Activated CD4-positive, alpha-beta T cell treated with anti-CD3 and anti-CD28 coated beads, Interleukin-2, amount 10 ng/mL, durations not matched to agents 7 days and 5 days (primary cell): ENCODE data around the gene SMURF1. TPM values are rescaled to one million over a fixed set of nuclear protein-coding genes. Genes with fewer than 3 reads are reported as not detected.
"Not testable (repeated sequence)": the region's sequence is repeated elsewhere in the genome, so short reads cannot be mapped to it uniquely, and the experiment has no call there.

Source experiments
- CTCF ChIA-PET: fragments of 350-600 bp; sonication (Branson Sonifier 250); formaldehyde crosslinking; loops from one replicate; lab custom pipeline; 2021; ENCODE audit warnings: antibody characterized with exemption; lab: Charles Lee
- POLR2A ChIA-PET: fragments of 350-600 bp; sonication (Branson Sonifier 250); formaldehyde crosslinking; loops from one replicate; lab custom pipeline; 2021; ENCODE audit warnings: antibody characterized with exemption; lab: Charles Lee
- DNase-seq: peaks from one replicate; pipeline ENCODE4 v3.0.0-alpha.2; 2020
- H3K27ac Mint-ChIP-seq: one replicate; pipeline ENCODE4 v1.8.0; 2021; ENCODE audit warnings: mild to moderate bottlenecking, moderate library complexity, mixed read lengths
- H3K27me3 Mint-ChIP-seq: one replicate; pipeline ENCODE4 v1.8.0; 2021; ENCODE audit warnings: mixed read lengths
- H3K36me3 Mint-ChIP-seq: one replicate; pipeline ENCODE4 v1.8.0; 2021; ENCODE audit warnings: low read depth, mixed read lengths
- H3K4me1 Mint-ChIP-seq: one replicate; pipeline ENCODE4 v1.8.0; 2021; ENCODE audit warnings: mixed read lengths
- H3K4me3 Mint-ChIP-seq: one replicate; pipeline ENCODE4 v1.8.0; 2021; ENCODE audit warnings: mild to moderate bottlenecking, moderate library complexity, mixed read lengths
- H3K9me3 Mint-ChIP-seq: one replicate; pipeline ENCODE4 v1.8.0; 2021; ENCODE audit warnings: mixed read lengths
- total RNA-seq, 2 experiments: library from RNA; stranded (reverse); gene quantifications; one replicate each; pipeline ENCODE4 v1.2.3, GENCODE V29; 2021

Gene SMURF1
- total RNA-seq, 2 experiments from 2014 or later: 12.6 to 14.2 TPM

DNA sequence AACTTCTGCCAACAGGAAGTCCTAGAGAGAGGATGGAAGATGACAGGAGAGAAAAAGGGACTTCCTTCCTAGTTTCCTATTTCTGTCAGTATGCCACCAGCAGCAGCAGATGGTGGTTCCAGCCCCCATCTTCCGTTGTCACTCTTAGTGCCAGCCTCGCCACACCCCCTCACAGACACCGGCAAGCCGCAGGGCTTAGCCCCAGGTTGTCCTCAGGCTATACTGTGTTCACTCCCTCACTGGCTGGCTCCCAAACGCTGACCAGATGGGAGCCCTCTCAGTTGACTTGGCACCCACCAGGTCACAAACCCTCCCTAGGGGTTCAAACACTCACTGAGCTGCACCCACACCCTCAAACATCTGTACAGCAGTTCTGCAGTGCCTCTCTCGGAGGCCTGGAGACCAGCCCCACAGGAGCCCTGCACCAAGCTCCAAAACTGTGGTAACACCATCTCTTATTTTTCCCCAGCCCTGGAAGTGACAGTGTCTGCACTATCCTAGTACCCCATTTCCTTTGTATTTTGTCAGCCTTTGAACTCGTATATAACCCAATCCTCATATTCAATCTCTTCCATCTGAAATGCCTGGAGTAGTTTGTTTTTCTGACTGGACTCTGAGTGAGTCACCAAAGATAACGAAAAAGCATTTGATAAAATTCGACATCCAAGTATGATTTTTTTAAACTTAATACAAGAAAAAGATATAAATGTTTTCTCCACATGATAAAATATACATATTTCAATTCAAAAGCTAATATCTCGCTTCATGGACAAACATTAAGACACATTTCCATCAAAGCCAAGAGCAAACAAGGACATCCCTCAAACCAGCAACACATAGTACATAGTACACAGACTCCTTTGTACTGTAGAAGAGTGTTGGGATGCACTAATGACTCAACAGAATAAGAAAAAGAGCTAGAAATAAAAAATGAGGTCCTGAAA, 34.5 kb downstream of the SMURF1 start:
- ChIA-PET POLR2A (no interaction called here), CTCF (no interaction called here)
- H3K36me3 Mint-ChIP-seq: peaks cover 8% of the 10 kb centered on the region
- no peak for DNase-seq
- H3K4me3 Mint-ChIP-seq: no peak overlapping the region
- peaks cover 1% of the 10 kb centered on the region for H3K9me3 Mint-ChIP-seq
- peaks cover 44% of the 10 kb centered on the region for H3K4me1 Mint-ChIP-seq
- H3K27me3 Mint-ChIP-seq: no peaks in the 10 kb centered on the region
- no peak overlapping the region for H3K27ac Mint-ChIP-seq

DNA sequence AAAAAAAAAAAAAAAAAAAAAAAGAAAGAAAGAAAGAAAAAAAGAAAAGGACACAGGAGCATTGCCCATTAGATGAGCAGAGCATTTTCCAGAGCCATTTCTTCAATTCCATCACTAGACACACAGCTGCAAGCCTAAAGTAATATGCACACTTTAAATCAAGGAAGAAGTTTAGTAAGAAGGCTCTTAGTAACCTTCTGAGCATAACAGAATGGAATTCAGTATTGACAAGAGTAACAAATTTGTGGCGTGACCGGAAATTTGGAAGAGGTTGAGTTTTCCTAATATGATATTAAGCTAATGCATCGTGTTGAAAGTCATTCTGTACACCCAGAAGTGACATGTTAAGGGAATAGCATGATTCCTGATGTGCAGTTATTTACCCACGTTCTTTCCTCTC, 35.3 kb downstream of the SMURF1 start:
- Mint-ChIP-seq H3K27me3 (no peaks in the 10 kb centered on the region), H3K4me1 (peaks cover 47% of the 10 kb centered on the region)
- POLR2A ChIA-PET: no interaction called here

DNA sequence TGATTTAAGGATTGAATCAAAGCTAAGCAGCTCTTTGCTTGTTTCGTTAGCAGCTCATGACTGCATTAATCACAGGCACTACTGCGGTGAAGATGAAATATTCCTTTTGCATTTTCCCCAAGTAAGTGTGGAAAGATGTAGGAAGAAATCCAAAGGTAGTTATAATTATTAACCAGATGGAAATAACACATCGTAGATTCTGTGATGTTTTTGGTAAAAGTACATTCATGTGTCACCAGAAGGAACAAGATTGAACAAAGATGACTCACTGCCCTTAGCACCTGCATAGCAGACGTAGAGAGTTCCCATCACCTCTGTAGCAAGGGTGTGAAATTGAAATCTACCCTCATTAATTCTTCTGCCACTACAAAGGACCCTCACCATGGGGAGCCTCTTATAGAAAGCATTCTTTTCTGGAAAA, 37.1 kb downstream of the SMURF1 start:
- Mint-ChIP-seq H3K27me3 (no peaks in the 10 kb centered on the region), H3K4me1 (peaks cover 43% of the 10 kb centered on the region), H3K4me3 (no peak overlapping the region), H3K36me3 (peaks cover 1% of the 10 kb centered on the region), H3K9me3 (no peaks in the 10 kb centered on the region), H3K27ac (no peak overlapping the region)
- POLR2A ChIA-PET: no interaction called here
- CTCF ChIA-PET: no interaction called here
- DNase-seq: no peak

More for the DNA sequence above, 35.3 kb downstream of the SMURF1 start:
- H3K4me3 Mint-ChIP-seq: no peak overlapping the region
- no peak for DNase-seq
- CTCF ChIA-PET: no interaction called here
- no peaks in the 10 kb centered on the region for H3K9me3 Mint-ChIP-seq
- H3K36me3 Mint-ChIP-seq: peaks cover 6% of the 10 kb centered on the region
- H3K27ac Mint-ChIP-seq: no peak overlapping the region

DNA sequence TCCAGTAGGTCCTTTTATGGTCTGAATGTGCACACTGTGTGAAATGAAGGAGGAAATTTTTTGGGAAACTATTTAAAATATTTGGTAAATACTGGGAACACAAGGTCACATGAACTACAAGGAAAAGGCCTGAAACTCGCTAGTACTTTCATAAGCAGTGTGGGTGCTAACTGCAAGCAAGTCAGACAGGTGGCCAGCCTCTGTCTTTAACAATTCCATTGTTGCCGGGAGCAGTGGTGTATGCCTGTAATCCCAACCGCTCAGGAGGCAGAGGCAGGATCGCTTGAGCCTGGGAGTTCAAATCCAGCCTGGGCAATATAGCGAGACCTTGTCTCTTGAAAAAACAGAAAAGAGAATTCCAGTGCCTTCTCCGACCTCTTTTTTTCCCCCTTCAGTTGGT, 37.5 kb downstream of the SMURF1 start:
- Mint-ChIP-seq H3K27ac (no peak overlapping the region), H3K4me3 (no peak overlapping the region), H3K9me3 (no peaks in the 10 kb centered on the region), H3K4me1 (peaks cover 38% of the 10 kb centered on the region), H3K27me3 (no peaks in the 10 kb centered on the region), H3K36me3 (peaks cover 1% of the 10 kb centered on the region)
- ChIA-PET CTCF (no interaction called here), POLR2A (no interaction called here)
- no peak for DNase-seq

DNA sequence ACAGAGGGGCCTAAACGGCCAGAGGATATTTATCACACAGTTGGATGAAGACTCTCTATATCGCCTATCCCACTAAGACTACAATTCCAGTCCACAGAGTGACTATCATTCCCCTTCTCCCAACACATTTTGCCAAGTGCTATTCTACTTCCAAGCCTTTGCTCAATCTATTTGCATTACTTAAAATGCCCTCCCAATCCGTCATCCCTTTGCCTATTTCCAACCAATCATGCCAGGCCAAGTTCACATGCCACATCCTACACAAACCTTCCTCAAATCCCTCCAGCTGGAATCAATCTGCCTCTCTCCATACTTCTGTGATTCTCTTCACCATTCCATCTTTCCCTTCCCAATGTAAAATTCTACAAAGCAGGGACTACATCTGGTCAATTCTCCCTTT, 38.2 kb downstream of the SMURF1 start:
- POLR2A ChIA-PET: no interaction called here
- DNase-seq: no peak
- Mint-ChIP-seq H3K9me3 (no peaks in the 10 kb centered on the region), H3K4me1 (peaks cover 37% of the 10 kb centered on the region), H3K4me3 (no peak overlapping the region), H3K36me3 (peaks cover 1% of the 10 kb centered on the region), H3K27me3 (no peaks in the 10 kb centered on the region), H3K27ac (no peak overlapping the region)
- CTCF ChIA-PET: no interaction called here

DNA sequence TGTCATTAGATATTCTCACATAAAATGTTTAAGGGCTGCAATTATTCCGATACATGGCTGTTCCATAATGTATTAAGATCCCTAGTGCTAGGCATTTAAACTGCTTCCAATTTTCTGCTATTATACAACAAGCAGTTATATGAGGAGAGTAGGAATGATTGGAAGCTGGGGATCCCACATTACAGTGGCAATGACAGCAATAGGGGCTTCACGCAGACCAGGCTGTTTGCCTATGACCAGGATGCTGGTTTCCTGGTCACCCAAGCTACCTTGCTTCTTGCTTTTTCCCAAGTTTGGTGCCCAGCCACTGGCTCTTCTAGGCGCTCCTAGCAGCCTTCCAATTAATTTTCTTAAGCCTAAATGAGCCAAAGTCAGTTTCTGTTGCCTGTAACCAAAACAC, 39.3 kb downstream of the SMURF1 start:
- ChIA-PET POLR2A (no interaction called here), CTCF (no interaction called here)
- Mint-ChIP-seq H3K9me3 (peaks cover 6% of the 10 kb centered on the region), H3K27ac (no peak overlapping the region), H3K4me1 (peaks cover 32% of the 10 kb centered on the region), H3K36me3 (peaks cover 5% of the 10 kb centered on the region), H3K27me3 (no peaks in the 10 kb centered on the region), H3K4me3 (no peak overlapping the region)
- no peak for DNase-seq

DNA sequence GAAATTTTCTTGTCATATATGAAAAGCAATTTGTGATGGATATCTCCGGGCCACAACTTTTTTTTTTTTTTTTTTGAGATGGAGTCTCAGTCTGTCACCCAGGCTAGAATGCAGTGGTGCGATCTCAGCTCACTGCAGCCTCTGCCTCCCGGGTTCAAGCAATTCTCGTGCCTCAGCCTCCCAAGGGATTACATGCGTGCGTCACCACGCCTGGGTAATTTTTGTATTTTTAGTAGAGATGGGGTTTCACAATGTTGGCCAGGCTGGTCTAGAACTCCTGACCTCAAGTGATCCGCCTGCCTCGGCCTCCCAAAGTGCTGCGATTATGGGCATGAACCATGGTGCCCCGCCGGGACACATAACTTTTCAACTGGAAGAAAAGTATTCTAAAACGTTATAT, 40.1 kb downstream of the SMURF1 start:
- H3K4me1 Mint-ChIP-seq: peaks cover 26% of the 10 kb centered on the region
- H3K27me3 Mint-ChIP-seq, DNase-seq, POLR2A ChIA-PET, H3K4me3 Mint-ChIP-seq, H3K27ac Mint-ChIP-seq, CTCF ChIA-PET: not testable (repeated sequence)
- H3K36me3 Mint-ChIP-seq: peaks cover 10% of the 10 kb centered on the region
- peaks cover 10% of the 10 kb centered on the region for H3K9me3 Mint-ChIP-seq

DNA sequence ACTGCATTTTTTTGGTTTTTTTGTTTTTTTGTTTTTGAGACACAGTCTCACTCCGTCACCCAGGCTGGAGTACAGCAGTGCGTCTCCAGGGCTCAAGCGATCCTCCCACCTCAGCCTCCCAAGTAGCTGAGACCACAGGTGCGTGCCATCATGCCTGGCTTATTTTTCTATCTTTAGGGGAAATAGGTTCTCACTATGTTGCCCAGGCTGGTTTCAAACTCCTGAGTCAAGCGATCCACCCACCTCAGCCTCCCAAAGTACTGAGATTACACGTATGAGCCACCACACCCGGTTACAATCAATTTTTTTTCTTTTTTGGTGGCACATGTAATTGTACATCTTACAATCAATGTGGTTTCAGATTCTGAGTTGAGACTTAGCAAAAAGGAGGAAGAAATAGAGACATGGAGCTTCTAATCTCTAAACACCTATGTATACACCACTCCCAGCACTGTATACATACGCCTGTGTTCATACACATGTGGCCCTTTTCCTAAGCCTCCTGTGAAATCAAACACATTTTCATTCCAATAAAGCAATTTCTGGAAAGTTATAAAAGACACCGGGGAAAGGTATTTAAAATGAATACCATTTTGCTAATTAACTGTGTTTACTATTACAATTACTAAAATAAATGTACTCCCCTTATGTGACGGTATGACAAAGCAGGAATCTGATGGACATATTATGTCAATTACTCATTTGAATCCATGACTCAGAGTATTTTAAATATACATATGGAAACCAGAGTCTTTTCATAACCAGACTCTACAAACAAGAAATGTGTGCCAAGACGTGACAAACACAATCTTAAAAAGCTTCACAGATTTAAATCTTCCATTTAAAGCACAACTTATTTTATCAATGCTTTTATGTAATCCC, 40.9 kb downstream of the SMURF1 start:
- no peak overlapping the region for H3K4me3 Mint-ChIP-seq
- ChIA-PET CTCF (no interaction called here), POLR2A (no interaction called here)
- H3K36me3 Mint-ChIP-seq: peaks cover 16% of the 10 kb centered on the region
- H3K9me3 Mint-ChIP-seq: peaks cover 16% of the 10 kb centered on the region
- H3K27ac Mint-ChIP-seq: no peak overlapping the region
- H3K4me1 Mint-ChIP-seq: peaks cover 21% of the 10 kb centered on the region
- H3K27me3 Mint-ChIP-seq: no peaks in the 10 kb centered on the region
- DNase-seq: no peak

DNA sequence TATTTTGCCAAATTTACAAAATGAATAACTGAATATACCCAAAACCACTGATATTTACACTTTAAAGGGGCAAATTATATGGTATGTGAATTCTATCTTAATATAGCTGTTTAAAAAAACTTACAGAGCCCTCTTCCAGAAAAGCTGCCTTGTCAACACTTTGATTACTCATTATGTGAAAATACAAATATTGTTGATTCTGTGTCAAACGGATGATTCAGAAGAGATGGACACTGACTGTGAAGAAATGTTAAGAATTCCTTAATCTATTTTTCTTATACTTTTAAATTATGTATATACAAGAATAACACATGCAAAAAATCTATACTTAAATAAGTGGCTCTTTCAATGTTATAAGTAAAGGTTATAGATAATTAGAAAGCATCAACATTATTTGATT, 41.5 kb downstream of the SMURF1 start:
- ChIA-PET POLR2A (no interaction called here), CTCF (no interaction called here)
- H3K9me3 Mint-ChIP-seq: peaks cover 17% of the 10 kb centered on the region
- no peaks in the 10 kb centered on the region for H3K27me3 Mint-ChIP-seq
- no peak for DNase-seq
- H3K27ac Mint-ChIP-seq: no peak overlapping the region
- H3K4me3 Mint-ChIP-seq: no peak overlapping the region
- H3K36me3 Mint-ChIP-seq: peaks cover 17% of the 10 kb centered on the region
- peaks cover 14% of the 10 kb centered on the region for H3K4me1 Mint-ChIP-seq

DNA sequence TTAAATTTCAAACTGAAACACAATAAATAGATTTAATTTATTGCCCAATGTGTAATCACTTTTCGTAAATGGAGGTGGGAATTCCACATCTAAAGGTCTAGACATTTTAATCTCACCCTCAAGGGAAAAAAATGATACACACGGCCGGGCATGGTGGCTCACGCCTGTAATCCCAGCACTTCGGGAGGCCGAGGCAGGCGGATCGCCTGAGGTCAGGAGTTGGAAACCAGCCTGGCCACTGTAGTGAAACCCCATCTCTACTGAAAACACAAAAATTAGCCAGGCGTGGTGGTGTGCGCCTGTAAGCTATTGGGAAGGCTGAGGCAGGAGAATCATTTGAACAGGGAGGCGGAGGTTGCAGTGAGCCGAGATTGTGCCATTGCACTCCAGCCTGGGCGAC, 42.4 kb downstream of the SMURF1 start:
- peaks cover 14% of the 10 kb centered on the region for H3K4me1 Mint-ChIP-seq
- CTCF ChIA-PET, H3K4me3 Mint-ChIP-seq, H3K27ac Mint-ChIP-seq, POLR2A ChIA-PET, DNase-seq, H3K27me3 Mint-ChIP-seq: not testable (repeated sequence)
- peaks cover 22% of the 10 kb centered on the region for H3K36me3 Mint-ChIP-seq
- peaks cover 17% of the 10 kb centered on the region for H3K9me3 Mint-ChIP-seq

DNA sequence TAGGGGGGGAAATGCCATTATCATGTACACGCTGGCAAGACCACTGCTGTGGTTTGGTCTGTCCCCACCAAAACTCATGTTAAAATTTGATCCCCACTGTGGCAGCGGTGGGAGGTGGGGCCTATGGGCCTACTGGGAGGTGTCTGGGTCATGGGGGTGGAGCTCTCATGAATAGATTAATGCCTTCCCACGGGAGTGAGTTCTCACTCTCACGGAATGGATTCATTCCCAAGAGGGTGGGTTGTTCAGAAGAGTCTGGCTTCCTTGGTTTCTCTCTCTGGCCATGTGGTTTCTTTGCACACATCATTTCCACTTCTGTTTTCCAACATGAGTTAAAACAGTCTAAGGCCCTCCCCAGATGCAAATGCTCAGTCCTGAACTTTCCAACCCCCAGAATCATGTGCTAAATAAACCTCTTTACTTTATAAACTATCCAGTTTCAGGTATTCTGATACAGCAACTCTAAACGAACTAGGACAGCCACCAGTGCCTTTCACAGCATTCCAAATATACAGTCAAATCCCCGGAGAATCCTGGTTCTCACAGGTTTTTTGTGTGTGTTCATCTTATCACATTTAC, 44.3 kb downstream of the SMURF1 start:
- POLR2A ChIA-PET: no interaction called here
- Mint-ChIP-seq H3K27ac (no peak overlapping the region), H3K36me3 (peaks cover 22% of the 10 kb centered on the region), H3K4me1 (peaks cover 16% of the 10 kb centered on the region), H3K4me3 (no peak overlapping the region), H3K27me3 (no peaks in the 10 kb centered on the region), H3K9me3 (peaks cover 17% of the 10 kb centered on the region)
- CTCF ChIA-PET: interaction anchor here (0.6 kb wide), 1 partner anchor 27 kb away, joined by 3 read pairs; no protein-coding TSS in a partner anchor
- no peak for DNase-seq

DNA sequence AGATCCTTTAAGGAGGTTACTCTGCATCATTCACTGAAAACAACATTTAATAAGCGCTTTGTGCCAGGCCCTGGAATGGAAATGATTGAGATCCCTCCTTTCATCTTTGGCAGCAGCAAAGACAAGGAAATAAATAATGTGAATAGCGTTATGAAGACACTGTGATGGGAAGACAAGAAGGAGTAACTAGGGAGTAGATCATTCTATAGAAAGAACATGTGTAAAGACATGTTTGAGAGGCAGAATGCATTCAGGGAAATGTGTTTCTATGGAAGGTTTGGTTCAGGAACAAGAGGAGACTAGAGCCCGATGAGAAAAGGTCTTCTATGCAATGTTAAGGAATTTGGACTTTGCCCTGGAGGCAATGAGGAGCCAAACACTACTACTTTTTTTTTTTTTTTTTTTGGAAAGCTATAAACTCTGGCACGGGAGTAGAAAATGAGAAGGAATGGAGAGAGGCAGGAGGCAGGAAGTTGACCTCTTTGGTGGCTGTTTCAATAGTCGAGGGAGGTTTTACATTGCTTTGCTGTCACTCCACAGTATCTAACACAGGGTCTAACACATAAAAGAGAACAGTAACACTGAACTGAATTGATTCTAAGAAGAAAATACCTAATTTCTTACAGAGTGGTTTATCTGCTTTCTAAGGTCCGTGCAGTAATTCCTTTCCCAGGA, 44.9 kb downstream of the SMURF1 start:
- Mint-ChIP-seq H3K27me3 (no peaks in the 10 kb centered on the region), H3K27ac (no peak overlapping the region), H3K36me3 (peaks cover 25% of the 10 kb centered on the region), H3K4me3 (no peak overlapping the region), H3K4me1 (peaks cover 15% of the 10 kb centered on the region), H3K9me3 (peaks cover 17% of the 10 kb centered on the region)
- DNase-seq: no peak
- ChIA-PET POLR2A (no interaction called here), CTCF (interaction anchor here (0.6 kb wide), 1 partner anchor 27 kb away, joined by 3 read pairs; no protein-coding TSS in a partner anchor)
